ENCODE measurements around the gene PRELID1.
"Not testable (repeated sequence)": the region's sequence is repeated elsewhere in the genome, so short reads cannot be mapped to it uniquely, and the experiment has no call there.

The PRELID1 gene

GRCh38 chr5:177335701-177336065 lies 32.1 kb downstream of the PRELID1 start:
- no peak for DNase-seq (ENCODE audit: low read depth in 2 of 2)

- no peak for DNase-seq (ENCODE audit: low read depth in 2 of 2)
These were observed 32.5 kb downstream of the PRELID1 start for GRCh38 chr5:177336112-177336511.

- no peak for DNase-seq (ENCODE audit: low read depth in 2 of 2)
These were observed 33.2 kb downstream of the PRELID1 start for GRCh38 chr5:177336603-177337494.

DNA sequence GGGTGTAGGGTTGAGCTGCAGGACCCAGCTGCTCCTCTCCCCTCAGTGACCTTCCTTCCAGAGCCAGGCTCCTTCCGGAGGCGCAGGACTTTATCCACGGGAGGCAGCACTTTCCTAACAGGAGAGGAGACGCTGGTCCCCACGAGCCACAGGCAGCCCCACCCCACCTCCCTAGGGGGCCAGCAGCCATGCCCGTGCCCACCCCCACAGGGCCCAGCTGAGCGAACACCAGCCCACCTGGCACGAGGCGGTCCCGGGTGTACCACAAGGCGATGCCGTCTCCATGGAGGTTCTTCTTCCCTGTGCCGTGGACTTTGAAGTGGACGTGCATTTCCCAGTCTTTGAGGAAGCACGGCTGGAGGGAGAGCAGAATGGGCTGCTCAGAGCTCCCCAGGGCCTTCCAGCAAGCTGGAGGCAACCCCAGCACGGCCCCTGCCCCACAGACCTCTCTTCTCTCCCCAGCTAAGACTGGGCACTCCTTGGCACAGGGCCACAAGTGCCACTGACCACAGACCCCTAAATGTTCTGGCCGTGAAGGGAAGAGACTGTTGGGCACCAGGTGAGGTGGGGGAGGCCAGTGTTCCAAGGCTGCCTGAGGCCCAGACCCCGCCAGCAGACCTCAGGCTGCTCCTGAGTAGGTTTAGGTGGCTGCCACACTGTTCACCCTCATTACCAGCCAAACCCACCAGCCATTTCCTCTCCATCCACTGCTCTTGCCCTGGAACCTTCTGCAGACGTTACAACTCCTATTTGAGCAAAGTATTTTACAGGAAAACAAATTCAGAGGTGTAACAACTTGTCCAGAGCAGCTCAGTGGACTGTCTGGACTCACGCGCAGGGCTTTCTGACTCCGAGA lies 34.9 kb downstream of the PRELID1 start:
- no peak for DNase-seq (ENCODE audit: low read depth in 2 of 2)

- DNase-seq (ENCODE audit: low read depth in 2 of 2): no peak
These were observed 35.6 kb downstream of the PRELID1 start for GRCh38 chr5:177339107-177339638.

DNA sequence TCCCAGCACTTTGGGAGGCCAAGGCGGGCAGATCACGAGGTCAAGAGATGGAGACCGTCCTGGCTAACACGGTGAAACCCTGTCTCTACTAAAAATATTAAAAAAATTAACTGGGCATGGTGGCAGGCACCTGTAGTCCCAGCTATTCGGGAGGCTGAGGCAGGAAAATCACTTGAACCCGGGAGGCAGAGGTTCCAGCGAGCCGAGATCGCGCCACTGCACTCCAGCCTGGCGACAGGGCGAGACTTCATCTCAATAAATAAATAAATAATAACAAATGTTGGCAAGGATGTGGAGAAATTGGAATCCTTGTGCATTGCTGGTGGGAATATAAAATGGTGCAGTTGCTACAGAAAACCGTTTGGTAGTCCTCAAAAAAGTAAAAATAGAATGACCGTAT lies 39.4 kb downstream of the PRELID1 start:
- DNase-seq (ENCODE audit: low read depth in 2 of 2): not testable (repeated sequence)

- no peak for DNase-seq (ENCODE audit: low read depth in 2 of 2)
These were observed 40.2 kb downstream of the PRELID1 start for GRCh38 chr5:177343777-177344176.

DNA sequence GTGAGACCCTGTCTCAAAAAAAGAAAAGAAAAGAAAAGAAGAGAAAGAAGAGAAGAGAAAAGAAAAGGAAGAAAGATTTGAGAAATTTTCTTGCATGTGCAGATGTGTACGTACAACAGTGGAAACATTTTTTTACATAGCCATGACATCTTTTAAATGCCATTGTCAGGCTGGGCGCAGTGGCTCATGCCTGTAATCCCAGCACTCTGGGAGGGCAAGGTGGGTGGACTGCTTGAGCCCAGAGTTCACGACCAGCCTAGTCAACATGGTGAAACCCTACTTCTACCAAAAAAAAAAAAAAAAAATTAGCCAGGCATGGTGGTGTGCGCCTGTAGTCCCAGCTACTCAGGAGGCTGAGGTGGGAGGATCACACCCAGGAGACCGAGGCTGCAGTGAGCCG lies 41.3 kb downstream of the PRELID1 start:
- DNase-seq (ENCODE audit: low read depth in 2 of 2): no peak

DNA sequence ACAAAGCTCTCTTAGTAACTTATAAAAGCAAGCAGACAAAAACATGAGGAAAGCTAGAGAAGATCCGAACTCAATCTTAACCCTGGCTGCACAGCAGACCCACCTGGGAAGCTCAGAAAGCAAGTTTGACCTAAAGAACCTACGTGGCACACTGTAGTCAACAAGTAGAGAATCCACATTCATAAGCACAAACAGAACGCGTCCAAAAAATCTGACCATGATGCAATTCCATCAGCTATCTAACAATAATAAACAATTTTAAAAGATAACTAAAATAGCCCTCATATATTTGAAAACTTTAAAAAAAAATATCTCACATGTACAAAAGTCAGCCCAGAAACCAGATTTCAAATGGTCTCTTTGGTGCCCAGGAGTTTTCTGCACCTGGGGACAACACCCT lies 43.2 kb downstream of the PRELID1 start:
- DNase-seq (ENCODE audit: low read depth in 2 of 2): no peak

- DNase-seq (ENCODE audit: low read depth in 2 of 2): no peak
These were observed 44.1 kb downstream of the PRELID1 start for GRCh38 chr5:177347699-177348098.

DNA sequence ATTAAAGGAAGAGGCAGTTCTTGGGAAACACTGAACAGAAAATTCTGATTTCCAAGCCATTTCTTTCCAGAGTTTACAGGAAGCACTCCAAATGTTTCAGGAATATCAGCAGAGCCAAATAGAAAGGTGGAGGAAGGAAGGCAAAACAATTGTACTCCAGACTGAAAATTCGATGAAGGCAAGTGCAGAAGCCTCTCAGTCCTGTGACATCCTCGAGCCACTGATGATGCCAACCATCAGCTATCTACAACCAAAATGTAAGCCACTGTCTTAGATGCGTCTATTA lies 45.7 kb downstream of the PRELID1 start:
- DNase-seq (ENCODE audit: low read depth in 2 of 2): no peak

DNA sequence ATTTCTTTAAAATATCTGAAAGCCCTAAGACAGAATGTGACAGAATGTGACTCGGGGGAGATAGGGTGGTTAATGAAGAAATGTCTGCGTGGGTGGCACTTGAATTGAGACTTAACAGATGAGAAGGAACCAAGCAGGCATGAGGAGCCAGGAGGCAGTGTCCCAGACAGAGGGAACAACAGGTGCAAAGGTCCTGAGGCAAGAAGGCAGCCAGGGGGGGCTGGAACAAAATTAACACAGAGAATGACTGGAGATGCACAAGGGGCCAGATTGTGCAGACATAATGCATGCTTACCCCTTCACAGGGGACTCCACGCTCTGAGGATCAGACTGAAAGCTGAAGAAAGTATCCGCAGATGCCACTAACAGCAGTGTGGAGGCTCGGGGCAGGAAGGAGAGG lies 46.2 kb downstream of the PRELID1 start:
- no peak for DNase-seq (ENCODE audit: low read depth in 2 of 2)

DNA sequence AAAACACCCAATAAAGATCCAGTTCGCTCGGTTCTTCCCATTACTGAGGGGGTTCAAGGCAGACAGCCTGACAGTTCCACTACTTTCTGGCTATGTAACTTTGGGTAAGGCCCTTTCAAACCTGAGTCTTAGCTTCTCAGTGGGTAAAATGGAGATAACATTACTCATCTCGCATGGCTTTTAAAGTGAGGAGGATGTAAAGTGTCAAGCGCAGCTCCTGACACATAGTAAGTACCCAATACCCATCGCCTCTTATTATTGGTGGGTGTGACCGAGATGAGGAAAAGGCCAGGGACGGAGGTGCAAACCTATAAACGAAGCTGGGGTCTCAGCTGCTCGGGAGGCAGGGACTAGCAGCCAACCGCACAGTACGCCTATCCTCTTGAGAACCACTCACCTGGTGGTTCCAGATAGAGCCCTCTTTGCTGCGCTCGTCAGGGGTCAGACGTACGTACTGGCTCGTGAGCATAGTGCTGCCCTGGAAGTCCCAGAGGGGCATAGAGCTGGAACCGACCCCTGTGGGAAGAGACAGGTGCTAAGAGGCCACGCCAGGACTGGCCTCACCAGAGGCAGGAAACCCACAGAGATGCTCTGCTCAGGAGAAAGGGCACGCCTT lies 47.3 kb downstream of the PRELID1 start:
- no peak for DNase-seq (ENCODE audit: low read depth in 2 of 2)

- peak; percentile 80 for DNase-seq (ENCODE audit: low read depth in 2 of 2)
These were observed 48.1 kb downstream of the PRELID1 start, which contains the start of gene LMAN2 for GRCh38 chr5:177351392-177352329. Gene LMAN2 (minus strand): TSS chr5:177351668. CDS start chr5:177351647, 21 bp downstream.

DNA sequence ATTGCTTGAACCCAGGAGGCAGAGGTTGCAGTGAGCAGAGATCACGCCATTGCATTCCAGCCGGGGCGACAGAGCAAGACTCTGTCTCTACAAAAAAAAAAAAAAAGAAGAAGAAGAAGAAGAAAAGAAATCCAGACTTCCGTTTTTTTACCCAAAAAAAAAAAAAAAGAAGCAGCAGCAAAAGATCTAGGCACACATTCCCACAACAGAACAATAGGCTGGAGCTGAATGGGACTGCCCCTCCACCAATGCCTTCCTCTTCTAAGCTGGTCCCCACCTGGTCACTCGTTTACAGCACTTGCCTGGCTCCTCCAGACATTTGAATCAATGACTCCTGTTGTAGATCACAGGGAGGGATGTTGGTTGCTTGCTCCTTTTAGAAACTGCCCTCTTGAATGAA lies 49.5 kb downstream of the PRELID1 start:
- no peak for DNase-seq (ENCODE audit: low read depth in 2 of 2)

DNA sequence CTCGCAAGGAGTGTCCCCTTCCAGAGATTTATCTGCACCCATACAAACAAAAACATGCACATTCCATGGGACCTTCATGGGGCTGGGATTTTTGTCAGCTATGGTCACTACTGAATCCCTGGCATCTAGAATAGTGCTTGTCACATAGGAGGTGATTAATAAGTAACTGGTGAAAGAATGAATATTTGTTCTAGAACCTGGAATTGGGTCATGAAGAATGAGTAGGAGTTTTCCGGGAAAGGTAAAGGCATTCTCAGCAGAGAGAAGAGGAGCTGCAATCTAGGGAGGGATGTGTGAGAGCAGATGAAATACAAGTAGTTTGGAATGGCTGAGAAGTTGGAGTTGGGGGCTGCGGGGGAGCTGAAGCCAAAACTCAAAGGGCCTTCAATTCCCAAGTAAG lies 50.7 kb downstream of the PRELID1 start:
- DNase-seq (ENCODE audit: low read depth in 2 of 2): no peak

GRCh38 chr5:177354711-177355110 lies 51.1 kb downstream of the PRELID1 start:
- DNase-seq (ENCODE audit: low read depth in 2 of 2): no peak

- DNase-seq (ENCODE audit: low read depth in 2 of 2): no peak
These were observed 51.7 kb downstream of the PRELID1 start for GRCh38 chr5:177355162-177355867.

GRCh38 chr5:177355868-177356168 lies 52.2 kb downstream of the PRELID1 start:
- no peak for DNase-seq (ENCODE audit: low read depth in 2 of 2)

Data from activated CD4-positive, alpha-beta T cell treated with anti-CD3 and anti-CD28 coated beads for 24 hours (primary cell).